Upper lobe of left lung (tissue), 6 donors: Measurements from ENCODE around the gene CDC42BPG. TPM values are rescaled to one million over a fixed set of nuclear protein-coding genes. Genes with fewer than 3 reads are reported as not detected.

Experiments used
- ATAC-seq, 2 donors: fragments of 200-7000 bp; cut with Tn5 transposase; one replicate each; pipeline ENCODE4 v1.9.1; 2022; ENCODE audit warnings: mild to moderate bottlenecking in 2 of 2, moderate library complexity in 2 of 2; ENCODE audit not compliant: low FRiP score in 2 of 2
- DNase-seq, 2 donors: peaks; one replicate each; pipeline ENCODE4 v3.0.0-alpha.2; 2019 to 2020
- H3K27ac ChIP-seq, 4 donors: fragments of 200-600 bp; sonication (generic); one replicate each; pipeline ENCODE4 v1.5.1; 2016 to 2019
- H3K27me3 ChIP-seq, 4 donors: fragments of 200-600 bp; sonication (generic); one replicate each; pipeline ENCODE4 v1.5.1; 2017 to 2019
- H3K36me3 ChIP-seq, 4 donors: fragments of 200-600 bp; sonication (generic); one replicate each; pipeline ENCODE4 v1.5.1; 2016 to 2019
- H3K4me1 ChIP-seq, 4 donors: fragments of 200-600 bp; sonication (generic); one replicate each; pipeline ENCODE4 v1.5.1; 2018 to 2019
- H3K4me3 ChIP-seq, 4 donors: fragments of 200-600 bp; sonication (generic); one replicate each; pipeline ENCODE4 v1.5.1; 2017 to 2019; ENCODE audit warnings: mild to moderate bottlenecking in 2 of 4, moderate library complexity in 1 of 4
- H3K9me3 ChIP-seq, 4 donors: fragments of 200-600 bp; sonication (generic); one replicate each; pipeline ENCODE4 v1.5.1; 2018 to 2019
- CTCF ChIP-seq, 6 experiments: fragments of 450-650 bp in 4 of 6; fragments of 200-600 bp in 2 of 6; sonication (generic) in 2 of 6; IDR thresholded peaks; one replicate each; pipeline ENCODE4 v1.5.1; 2016 to 2019; ENCODE audit warnings: antibody characterized with exemption in 6 of 6
- EP300 ChIP-seq, 4 donors: sonication (generic); formaldehyde crosslinking; IDR thresholded peaks; one replicate each; pipeline ENCODE4 v1.5.1; 2017; ENCODE audit warnings: antibody characterized with exemption in 4 of 4, control low read depth in 2 of 4
- POLR2A ChIP-seq, 4 donors: fragments of 450-650 bp; IDR thresholded peaks; one replicate each; pipeline ENCODE4 v1.5.1; 2016 to 2017; ENCODE audit warnings: antibody characterized with exemption in 4 of 4, mild to moderate bottlenecking in 2 of 4
- POLR2AphosphoS5 ChIP-seq, 2 donors: sonication (generic); formaldehyde crosslinking; IDR thresholded peaks; one replicate each; pipeline ENCODE4 v1.5.1; 2017; ENCODE audit warnings: antibody characterized with exemption in 2 of 2
- WGBS, 2 donors: methylation state at CpG; one replicate each; pipeline ENCODE4 v1.1.5; 2017 to 2018; 5-methylcytosine and 5-hydroxymethylcytosine counted together
- total RNA-seq, 6 donors: library from RNA; depleted of rRNA in 4 of 6; stranded (reverse); fragments of >200 nt in 4 of 6; gene quantifications; one replicate each; pipeline versions ENCODE4 v1.1.0 to v1.2.1, GENCODE V29; 2016 to 2021
- donor health status: DM: no; HTN: no; CAD: no; lungs with moderate emphysema.
- donor health status: DM: no; HTN: yes; CAD: no; lungs with severe emphysema.

CDC42BPG gene
- total RNA-seq, 6 donors from 2014 or later, result 21.6 to 62.4 (median 26.0) TPM

- H3K36me3 ChIP-seq, result peaks cover 0 to 67% (median 35%) of the 10 kb centered on the region in 4 donors
- no peaks in the 10 kb centered on the region for H3K9me3 ChIP-seq
- no peaks in the 10 kb centered on the region for H3K27me3 ChIP-seq
- peaks cover 0 to 3% (median 0%) of the 10 kb centered on the region in 4 donors for H3K4me1 ChIP-seq
- WGBS, 2 donors, result 96 to 100% methylated on average over 3 to 15 of the region's 17 CpGs
- H3K27ac ChIP-seq, result peak overlapping the region; percentile 11 to 72 (median 35)
- H3K4me3 ChIP-seq, result no peak overlapping the region
- ATAC-seq (peak in 1 of 2 donors; percentile 1), DNase-seq (peak in 1 of 2 donors; percentile 66)
- no peak for TF ChIP-seq CTCF (IDR thresholded peaks at IDR 0.05)
- no peak for TF ChIP-seq EP300 (IDR thresholded peaks at IDR 0.05)
Observed at GRCh38 chr11:64835616-64836447, 8.6 kb downstream of the CDC42BPG start.

- WGBS, 2 donors, result 86 to 93% methylated on average over 16 to 23 of the region's 29 CpGs
- TF ChIP-seq EP300 (IDR thresholded peaks at IDR 0.05) (no peak), CTCF (IDR thresholded peaks at IDR 0.05) (no peak), POLR2AphosphoS5 (IDR thresholded peaks at IDR 0.05) (no peak), POLR2A (IDR thresholded peaks at IDR 0.05) (no peak)
- ATAC-seq, result peak; percentile 19 to 86
Observed at GRCh38 chr11:64834723-64835615, 9.5 kb downstream of the CDC42BPG start.

GRCh38 chr11:64834031-64834722 lies 10.3 kb downstream of the CDC42BPG start:
- Histone ChIP-seq H3K27me3 (no peaks in the 10 kb centered on the region), H3K36me3 (peaks cover 2 to 69% (median 42%) of the 10 kb centered on the region in 4 donors), H3K4me1 (peaks cover 0 to 3% (median 0%) of the 10 kb centered on the region in 4 donors), H3K27ac (no peak overlapping the region), H3K4me3 (no peak overlapping the region), H3K9me3 (no peaks in the 10 kb centered on the region)
- DNase-seq, result peak in 1 of 2 donors; percentile 82
- WGBS, 2 donors, result 87 to 94% methylated on average over 16 of the region's 25 CpGs
- TF ChIP-seq POLR2A (IDR thresholded peaks at IDR 0.05), result no peak
- no peak for TF ChIP-seq CTCF (IDR thresholded peaks at IDR 0.05)
- no peak for TF ChIP-seq POLR2AphosphoS5 (IDR thresholded peaks at IDR 0.05)
- TF ChIP-seq EP300 (IDR thresholded peaks at IDR 0.05), result no peak
- ATAC-seq, result no peak

More at GRCh38 chr11:64834723-64835615, 9.5 kb downstream of the CDC42BPG start:
- Histone ChIP-seq H3K9me3 (no peaks in the 10 kb centered on the region), H3K4me1 (peaks cover 0 to 3% (median 0%) of the 10 kb centered on the region in 4 donors), H3K4me3 (no peak overlapping the region), H3K27ac (peak overlapping the region; percentile 11 to 72 (median 35)), H3K27me3 (no peaks in the 10 kb centered on the region), H3K36me3 (peaks cover 0 to 64% (median 36%) of the 10 kb centered on the region in 4 donors)
- peak; percentile 81 to 88 for DNase-seq

GRCh38 chr11:64833509-64833908 lies 10.9 kb downstream of the CDC42BPG start:
- Histone ChIP-seq H3K4me3 (no peak overlapping the region), H3K27ac (no peak overlapping the region), H3K4me1 (peaks cover 0 to 3% (median 0%) of the 10 kb centered on the region in 4 donors), H3K36me3 (peaks cover 2 to 64% (median 41%) of the 10 kb centered on the region in 4 donors), H3K9me3 (no peaks in the 10 kb centered on the region), H3K27me3 (no peaks in the 10 kb centered on the region)
- TF ChIP-seq POLR2AphosphoS5 (IDR thresholded peaks at IDR 0.05) (no peak), EP300 (IDR thresholded peaks at IDR 0.05) (no peak), CTCF (IDR thresholded peaks at IDR 0.05) (no peak), POLR2A (IDR thresholded peaks at IDR 0.05) (no peak)
- 90 to 100% methylated on average over 2 to 10 of the region's 10 CpGs for WGBS, 2 donors
- ATAC-seq (no peak), DNase-seq (peak in 1 of 2 donors; percentile 76)
